WTC11 (cell line): ENCODE measurements around the gene POC1A.
"Not testable (repeated sequence)": the region's sequence is repeated elsewhere in the genome, so short reads cannot be mapped to it uniquely, and the experiment has no call there.

Experiments used
- CTCF ChIP-seq: fragments of 200-600 bp; IDR thresholded peaks from 2 replicates; pipeline ENCODE4 v1.8.0; 2022; ENCODE audit warnings: antibody characterized with exemption
- ESRRA ChIP-seq: sonication (generic); formaldehyde crosslinking; IDR thresholded peaks from 2 replicates; pipeline ENCODE4 v1.8.1; 2022; ENCODE audit warnings: mild to moderate bottlenecking, missing genetic modification reagents, borderline replicate concordance
- NR3C1 ChIP-seq: sonication (generic); formaldehyde crosslinking; conservative IDR thresholded peaks from 2 replicates; pipeline ENCODE4 v1.8.1; 2023; ENCODE audit warnings: low read depth, mild to moderate bottlenecking, missing genetic modification reagents

- TF ChIP-seq CTCF; ESRRA; NR3C1 (CRISPR knock-in tag): not testable (repeated sequence)
Observed at GRCh38 chr3:52170217-52170616, 16.0 kb upstream of the POC1A start.
